B cell (primary cell): Measurements from ENCODE around the gene CAMK4.

ENCODE experiments used
- EZH2 ChIP-seq: IDR thresholded peaks from 2 replicates; pipeline ENCODE4 v1.6.1; 2012; ENCODE audit warnings: borderline replicate concordance, low read depth, mild to moderate bottlenecking, moderate library complexity, low read length; ENCODE audit not compliant: insufficient read depth, poor library complexity, severe bottlenecking
- TF ChIP-seq, protein P1 (sequence below): fragments of 200-600 bp; IDR thresholded peaks from one replicate; pipeline ENCODE4 v1.8.0; 2022; ENCODE audit warnings: antibody characterized with exemption, mild to moderate bottlenecking

DNA sequence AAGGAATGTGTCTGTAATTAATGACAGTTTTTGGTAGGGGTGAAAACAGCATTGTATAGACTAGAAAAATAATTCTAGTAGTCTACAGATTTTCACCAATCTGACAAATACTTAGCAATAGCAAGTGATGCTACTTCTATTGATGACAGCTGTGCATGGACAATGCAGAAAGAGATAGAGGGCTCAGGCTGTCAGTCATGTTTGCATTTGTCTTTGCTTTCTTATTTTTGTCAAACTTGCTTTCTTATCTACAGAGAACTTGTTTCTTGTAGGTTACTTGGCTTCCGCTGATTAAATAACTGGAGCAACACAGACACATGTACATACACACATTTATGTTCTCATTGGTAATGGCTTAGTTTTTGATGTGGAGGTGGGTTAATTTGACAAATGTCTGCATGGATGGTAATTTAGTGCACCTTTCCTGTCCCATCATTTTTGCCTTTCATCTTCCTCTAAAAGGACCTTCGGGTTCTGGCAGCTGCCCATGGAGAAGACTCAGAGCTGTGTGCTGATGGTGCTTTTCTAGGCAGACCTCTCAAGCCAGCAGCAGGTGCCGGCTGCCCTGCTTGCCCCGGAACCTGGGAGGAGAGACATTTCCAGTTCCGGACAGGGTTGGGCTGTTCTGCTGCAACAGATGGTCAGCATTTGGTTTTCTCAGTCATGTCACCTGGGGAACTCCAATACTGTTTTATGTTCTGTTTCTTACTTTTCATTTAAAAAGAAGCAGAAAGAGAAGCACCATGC is 28.8 kb downstream of the CAMK4 start:
- TF ChIP-seq EZH2 = no peak
- TF ChIP-seq, protein P1, sequence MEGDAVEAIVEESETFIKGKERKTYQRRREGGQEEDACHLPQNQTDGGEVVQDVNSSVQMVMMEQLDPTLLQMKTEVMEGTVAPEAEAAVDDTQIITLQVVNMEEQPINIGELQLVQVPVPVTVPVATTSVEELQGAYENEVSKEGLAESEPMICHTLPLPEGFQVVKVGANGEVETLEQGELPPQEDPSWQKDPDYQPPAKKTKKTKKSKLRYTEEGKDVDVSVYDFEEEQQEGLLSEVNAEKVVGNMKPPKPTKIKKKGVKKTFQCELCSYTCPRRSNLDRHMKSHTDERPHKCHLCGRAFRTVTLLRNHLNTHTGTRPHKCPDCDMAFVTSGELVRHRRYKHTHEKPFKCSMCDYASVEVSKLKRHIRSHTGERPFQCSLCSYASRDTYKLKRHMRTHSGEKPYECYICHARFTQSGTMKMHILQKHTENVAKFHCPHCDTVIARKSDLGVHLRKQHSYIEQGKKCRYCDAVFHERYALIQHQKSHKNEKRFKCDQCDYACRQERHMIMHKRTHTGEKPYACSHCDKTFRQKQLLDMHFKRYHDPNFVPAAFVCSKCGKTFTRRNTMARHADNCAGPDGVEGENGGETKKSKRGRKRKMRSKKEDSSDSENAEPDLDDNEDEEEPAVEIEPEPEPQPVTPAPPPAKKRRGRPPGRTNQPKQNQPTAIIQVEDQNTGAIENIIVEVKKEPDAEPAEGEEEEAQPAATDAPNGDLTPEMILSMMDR = no peak
